Measurements from ENCODE around the gene XRN1.

Gene XRN1

GRCh38 chr3:142429582-142429981, 18.3 kb downstream of the XRN1 start:
- H3K36me3 ChIP-seq (replicated peaks in 1 of 2; ENCODE audit: control insufficient read depth in 2 of 2, insufficient read depth in 2 of 2, low read length in 2 of 2), result peaks cover 5 to 62% of the 10 kb centered on the region in 2 donors
- no peak overlapping the region for H2AFZ ChIP-seq (ENCODE audit: low read length)
- H3K9me3 ChIP-seq (replicated peaks in 1 of 2; ENCODE audit: control insufficient read depth in 2 of 2, insufficient read depth in 1 of 2, low read depth in 1 of 2, low read length in 2 of 2), result no peaks in the 10 kb centered on the region
- no peak overlapping the region for H3K4me2 ChIP-seq (ENCODE audit: insufficient read depth, low read length, poor library complexity, severe bottlenecking)
- H2AK5ac ChIP-seq (ENCODE audit: low read depth, low read length), result no peak overlapping the region
- no peak overlapping the region for H3K23ac ChIP-seq (ENCODE audit: low read depth, low read length, poor library complexity)
- H3K79me1 ChIP-seq (ENCODE audit: low read depth, low read length), result no peaks in the 10 kb centered on the region
- H3K4me3 ChIP-seq (ENCODE audit: low read length in 2 of 2), result no peak overlapping the region
- no peaks in the 10 kb centered on the region for H3K27me3 ChIP-seq (ENCODE audit: control insufficient read depth in 3 of 3, insufficient read depth in 3 of 3, low read depth in 1 of 3, low read length in 3 of 3)
- no peak overlapping the region for H2BK120ac ChIP-seq (ENCODE audit: low read depth, low read length)
- H3K9ac ChIP-seq (ENCODE audit: low read depth, low read length, poor library complexity), result no peak overlapping the region
- H3K4me1 ChIP-seq (ENCODE audit: control insufficient read depth in 2 of 2, insufficient read depth in 1 of 2, low read depth in 1 of 2, low read length in 2 of 2), result no peaks in the 10 kb centered on the region
- no peak overlapping the region for H4K91ac ChIP-seq (ENCODE audit: low read depth, low read length, poor library complexity)
- H3K4ac ChIP-seq (ENCODE audit: low read length), result no peak overlapping the region
- H3K14ac ChIP-seq (ENCODE audit: low read length), result no peak overlapping the region
- no peak overlapping the region for H2BK12ac ChIP-seq (ENCODE audit: low read length)
- H3K18ac ChIP-seq (ENCODE audit: low read length), result no peak overlapping the region
- H4K8ac ChIP-seq (ENCODE audit: low read depth, low read length), result no peak overlapping the region
- H2BK15ac ChIP-seq (ENCODE audit: low read length), result no peak overlapping the region
- no peak overlapping the region for H3K27ac ChIP-seq (replicated peaks; ENCODE audit: low read length)
- no peak for DNase-seq (ENCODE audit: low spot score)
- no peak overlapping the region for H2BK5ac ChIP-seq (ENCODE audit: low read length)

GRCh38 chr3:142424754-142425153, 23.1 kb downstream of the XRN1 start:
- WGBS, 2 donors (ENCODE audit: extremely low coverage in 2 of 2, insufficient read length in 2 of 2, insufficient replicate concordance in 1 of 2), result 83% methylated on average over 1 of the region's 1 CpG; no CpG with 5 or more reads in 1 of the 2 donors
- Histone ChIP-seq H2BK120ac (ENCODE audit: low read depth, low read length) (no peak overlapping the region), H3K4ac (ENCODE audit: low read length) (no peak overlapping the region), H3K9me3 (replicated peaks in 1 of 2; ENCODE audit: control insufficient read depth in 2 of 2, insufficient read depth in 1 of 2, low read depth in 1 of 2, low read length in 2 of 2) (no peaks in the 10 kb centered on the region), H3K27me3 (ENCODE audit: control insufficient read depth in 3 of 3, insufficient read depth in 3 of 3, low read depth in 1 of 3, low read length in 3 of 3) (no peaks in the 10 kb centered on the region), H2BK12ac (ENCODE audit: low read length) (no peak overlapping the region), H3K4me1 (ENCODE audit: control insufficient read depth in 2 of 2, insufficient read depth in 1 of 2, low read depth in 1 of 2, low read length in 2 of 2) (no peaks in the 10 kb centered on the region), H3K14ac (ENCODE audit: low read length) (no peak overlapping the region), H3K18ac (ENCODE audit: low read length) (no peak overlapping the region), H2AK5ac (ENCODE audit: low read depth, low read length) (no peak overlapping the region), H2BK5ac (ENCODE audit: low read length) (no peak overlapping the region), H4K91ac (ENCODE audit: low read depth, low read length, poor library complexity) (no peak overlapping the region), H3K9ac (ENCODE audit: low read depth, low read length, poor library complexity) (no peak overlapping the region), H2AFZ (ENCODE audit: low read length) (no peak overlapping the region), H3K79me1 (ENCODE audit: low read depth, low read length) (no peaks in the 10 kb centered on the region), H3K27ac (replicated peaks; ENCODE audit: low read length) (no peak overlapping the region), H2BK15ac (ENCODE audit: low read length) (no peak overlapping the region), H3K4me2 (ENCODE audit: insufficient read depth, low read length, poor library complexity, severe bottlenecking) (no peak overlapping the region), H3K23ac (ENCODE audit: low read depth, low read length, poor library complexity) (no peak overlapping the region), H4K8ac (ENCODE audit: low read depth, low read length) (no peak overlapping the region), H3K4me3 (ENCODE audit: low read length in 2 of 2) (no peak overlapping the region), H3K36me3 (replicated peaks in 1 of 2; ENCODE audit: control insufficient read depth in 2 of 2, insufficient read depth in 2 of 2, low read length in 2 of 2) (peaks cover 0 to 74% of the 10 kb centered on the region in 2 donors)
- DNase-seq (ENCODE audit: low spot score), result no peak

- H3K18ac ChIP-seq (ENCODE audit: low read length), result no peak overlapping the region
- DNase-seq (ENCODE audit: low spot score), result no peak
- WGBS, 2 donors (ENCODE audit: extremely low coverage in 2 of 2, insufficient read length in 2 of 2, insufficient replicate concordance in 1 of 2), result no CpG with 5 or more reads among the region's 5 CpGs
- H3K23ac ChIP-seq (ENCODE audit: low read depth, low read length, poor library complexity), result no peak overlapping the region
- no peak overlapping the region for H3K4me2 ChIP-seq (ENCODE audit: insufficient read depth, low read length, poor library complexity, severe bottlenecking)
- no peak overlapping the region for H2AK5ac ChIP-seq (ENCODE audit: low read depth, low read length)
- no peak overlapping the region for H2BK5ac ChIP-seq (ENCODE audit: low read length)
- H2BK15ac ChIP-seq (ENCODE audit: low read length), result no peak overlapping the region
- H3K9ac ChIP-seq (ENCODE audit: low read depth, low read length, poor library complexity), result no peak overlapping the region
- H3K27me3 ChIP-seq (ENCODE audit: control insufficient read depth in 3 of 3, insufficient read depth in 3 of 3, low read depth in 1 of 3, low read length in 3 of 3), result no peaks in the 10 kb centered on the region
- H2AFZ ChIP-seq (ENCODE audit: low read length), result no peak overlapping the region
- H3K4ac ChIP-seq (ENCODE audit: low read length), result no peak overlapping the region
- no peak overlapping the region for H4K8ac ChIP-seq (ENCODE audit: low read depth, low read length)
- H3K9me3 ChIP-seq (replicated peaks in 1 of 2; ENCODE audit: control insufficient read depth in 2 of 2, insufficient read depth in 1 of 2, low read depth in 1 of 2, low read length in 2 of 2), result no peaks in the 10 kb centered on the region
- no peak overlapping the region for H2BK120ac ChIP-seq (ENCODE audit: low read depth, low read length)
- H4K91ac ChIP-seq (ENCODE audit: low read depth, low read length, poor library complexity), result no peak overlapping the region
- peaks cover 1 to 88% of the 10 kb centered on the region in 2 donors for H3K36me3 ChIP-seq (replicated peaks in 1 of 2; ENCODE audit: control insufficient read depth in 2 of 2, insufficient read depth in 2 of 2, low read length in 2 of 2)
- no peak overlapping the region for H3K27ac ChIP-seq (replicated peaks; ENCODE audit: low read length)
- no peak overlapping the region for H3K4me3 ChIP-seq (ENCODE audit: low read length in 2 of 2)
- H2BK12ac ChIP-seq (ENCODE audit: low read length), result no peak overlapping the region
- no peaks in the 10 kb centered on the region for H3K79me1 ChIP-seq (ENCODE audit: low read depth, low read length)
- H3K4me1 ChIP-seq (ENCODE audit: control insufficient read depth in 2 of 2, insufficient read depth in 1 of 2, low read depth in 1 of 2, low read length in 2 of 2), result no peaks in the 10 kb centered on the region
- H3K14ac ChIP-seq (ENCODE audit: low read length), result no peak overlapping the region
Observed at GRCh38 chr3:142418926-142419592, 28.8 kb downstream of the XRN1 start.

- Histone ChIP-seq H3K9ac (ENCODE audit: low read depth, low read length, poor library complexity) (no peak overlapping the region), H2AK5ac (ENCODE audit: low read depth, low read length) (no peak overlapping the region), H3K27me3 (ENCODE audit: control insufficient read depth in 3 of 3, insufficient read depth in 3 of 3, low read depth in 1 of 3, low read length in 3 of 3) (no peaks in the 10 kb centered on the region), H3K4me3 (ENCODE audit: low read length in 2 of 2) (no peak overlapping the region), H3K4me2 (ENCODE audit: insufficient read depth, low read length, poor library complexity, severe bottlenecking) (no peak overlapping the region), H4K91ac (ENCODE audit: low read depth, low read length, poor library complexity) (no peak overlapping the region), H3K4ac (ENCODE audit: low read length) (no peak overlapping the region), H4K8ac (ENCODE audit: low read depth, low read length) (no peak overlapping the region), H3K14ac (ENCODE audit: low read length) (no peak overlapping the region), H2BK15ac (ENCODE audit: low read length) (no peak overlapping the region), H2BK120ac (ENCODE audit: low read depth, low read length) (no peak overlapping the region), H2BK5ac (ENCODE audit: low read length) (no peak overlapping the region), H3K4me1 (ENCODE audit: control insufficient read depth in 2 of 2, insufficient read depth in 1 of 2, low read depth in 1 of 2, low read length in 2 of 2) (no peaks in the 10 kb centered on the region), H3K23ac (ENCODE audit: low read depth, low read length, poor library complexity) (no peak overlapping the region), H3K79me1 (ENCODE audit: low read depth, low read length) (no peaks in the 10 kb centered on the region), H2AFZ (ENCODE audit: low read length) (no peak overlapping the region), H3K27ac (replicated peaks; ENCODE audit: low read length) (no peak overlapping the region), H2BK12ac (ENCODE audit: low read length) (no peak overlapping the region), H3K36me3 (replicated peaks in 1 of 2; ENCODE audit: control insufficient read depth in 2 of 2, insufficient read depth in 2 of 2, low read length in 2 of 2) (peaks cover 3 to 94% of the 10 kb centered on the region in 2 donors), H3K9me3 (replicated peaks in 1 of 2; ENCODE audit: control insufficient read depth in 2 of 2, insufficient read depth in 1 of 2, low read depth in 1 of 2, low read length in 2 of 2) (no peaks in the 10 kb centered on the region), H3K18ac (ENCODE audit: low read length) (no peak overlapping the region)
- no peak for DNase-seq (ENCODE audit: low spot score)
- WGBS, 2 donors (ENCODE audit: extremely low coverage in 2 of 2, insufficient read length in 2 of 2, insufficient replicate concordance in 1 of 2), result no CpG with 5 or more reads among the region's 1 CpG
Observed at GRCh38 chr3:142417302-142417701, 30.5 kb downstream of the XRN1 start.

All from neuronal stem cell (in vitro differentiated cells).